Measurements from ENCODE around the gene TTYH2.

Gene TTYH2

DNA sequence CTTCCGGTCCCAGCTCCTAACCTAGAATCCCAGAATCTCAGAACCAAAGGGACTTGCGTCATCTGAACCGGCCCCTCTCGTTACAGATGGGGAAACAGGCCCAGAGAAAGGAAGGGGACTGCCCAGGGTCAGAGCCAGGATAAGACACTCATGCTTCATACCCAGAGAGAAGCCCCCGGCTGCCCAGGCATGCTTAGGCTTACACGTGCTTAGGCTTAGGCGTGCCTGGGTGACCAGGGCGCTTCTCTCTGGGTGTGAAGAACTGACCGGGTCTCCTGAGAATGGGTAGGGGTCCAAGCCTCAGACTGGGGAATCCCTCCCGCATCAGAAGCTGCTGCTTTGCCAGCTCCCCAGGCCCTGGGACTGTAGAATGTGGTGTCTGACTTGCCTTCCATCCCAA lies 30.8 kb downstream of the TTYH2 start:
- H3K36me3 ChIP-seq: no peaks in the 10 kb centered on the region
- no peak for DNase-seq
- H3K27me3 ChIP-seq: no peaks in the 10 kb centered on the region
- TF ChIP-seq CTCF (IDR thresholded peaks at IDR 0.05; ENCODE audit: low read depth, low read length): no peak
- no peak overlapping the region for H3K4me3 ChIP-seq (ENCODE audit: low read depth, low read length)
- H3K9me3 ChIP-seq: no peaks in the 10 kb centered on the region
- H3K4me1 ChIP-seq: peaks cover 4% of the 10 kb centered on the region

DNA sequence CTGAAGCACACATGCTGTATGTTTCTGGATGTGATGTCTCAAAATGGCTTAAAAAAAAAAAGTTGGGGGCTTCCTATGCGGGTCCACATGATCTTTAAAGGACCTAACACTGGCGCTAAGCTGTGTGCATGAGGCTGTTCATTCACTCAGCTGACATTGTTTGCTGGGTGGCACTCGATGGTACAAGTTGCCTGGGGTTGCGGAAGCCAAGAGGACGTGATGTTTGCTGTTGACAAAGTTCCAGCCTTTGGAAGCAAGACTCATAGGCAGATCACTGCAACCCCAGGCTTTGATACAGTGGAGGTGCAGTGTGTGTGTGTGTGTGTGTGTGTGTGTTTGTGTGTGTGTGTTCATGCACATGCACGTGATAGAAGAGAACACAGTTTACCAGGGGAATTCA lies 31.2 kb downstream of the TTYH2 start:
- H3K27me3 ChIP-seq: no peaks in the 10 kb centered on the region
- H3K36me3 ChIP-seq: no peaks in the 10 kb centered on the region
- peaks cover 4% of the 10 kb centered on the region for H3K4me1 ChIP-seq
- H3K4me3 ChIP-seq (ENCODE audit: low read depth, low read length): no peak overlapping the region
- no peaks in the 10 kb centered on the region for H3K9me3 ChIP-seq
- DNase-seq: no peak
- no peak for TF ChIP-seq CTCF (IDR thresholded peaks at IDR 0.05; ENCODE audit: low read depth, low read length)

GRCh38 chr17:74245145-74245831 lies 31.9 kb downstream of the TTYH2 start:
- Histone ChIP-seq H3K27me3 (no peaks in the 10 kb centered on the region), H3K4me3 (ENCODE audit: low read depth, low read length) (no peak overlapping the region), H3K4me1 (peaks cover 4% of the 10 kb centered on the region), H3K36me3 (no peaks in the 10 kb centered on the region), H3K9me3 (no peaks in the 10 kb centered on the region)
- no peak for DNase-seq
- TF ChIP-seq CTCF (IDR thresholded peaks at IDR 0.05; ENCODE audit: low read depth, low read length): no peak

DNA sequence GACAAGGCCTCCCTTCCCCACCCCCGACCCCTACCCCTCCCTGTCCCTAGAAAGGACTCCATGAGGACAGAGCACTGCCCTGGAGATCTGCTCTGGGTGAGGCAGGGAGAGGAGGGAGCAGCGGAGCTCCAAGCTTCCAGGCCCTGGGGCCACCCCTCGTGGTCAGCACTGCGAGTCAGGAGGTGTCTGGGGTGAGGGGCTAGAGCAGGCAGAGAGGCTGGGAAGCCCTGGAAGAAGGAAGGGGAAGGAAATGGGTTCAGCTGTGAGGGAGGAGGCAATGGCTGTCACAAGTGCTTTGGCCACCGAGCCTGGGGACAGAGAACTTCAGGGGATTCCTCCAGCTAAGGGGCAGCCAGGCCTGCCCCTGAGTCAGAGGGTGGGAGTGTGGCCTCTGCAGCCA lies 32.5 kb downstream of the TTYH2 start:
- no peak for DNase-seq
- no peaks in the 10 kb centered on the region for H3K27me3 ChIP-seq
- TF ChIP-seq CTCF (IDR thresholded peaks at IDR 0.05; ENCODE audit: low read depth, low read length): no peak
- no peak overlapping the region for H3K4me3 ChIP-seq (ENCODE audit: low read depth, low read length)
- no peaks in the 10 kb centered on the region for H3K36me3 ChIP-seq
- H3K4me1 ChIP-seq: peaks cover 4% of the 10 kb centered on the region
- no peaks in the 10 kb centered on the region for H3K9me3 ChIP-seq

- no peaks in the 10 kb centered on the region for H3K27me3 ChIP-seq
- DNase-seq: no peak
- TF ChIP-seq CTCF (IDR thresholded peaks at IDR 0.05; ENCODE audit: low read depth, low read length): no peak
These were observed 36.4 kb downstream of the TTYH2 start for GRCh38 chr17:74249590-74250270.

More at GRCh38 chr17:74249590-74250270, 36.4 kb downstream of the TTYH2 start:
- 0 out of 2 replicates have a peak, but pooled peaks cover 3% of the 10 kb centered on the region for H3K36me3 ChIP-seq
- no peaks in the 10 kb centered on the region for H3K9me3 ChIP-seq
- H3K4me3 ChIP-seq (ENCODE audit: low read depth, low read length): no peak overlapping the region
- peaks cover 4% of the 10 kb centered on the region for H3K4me1 ChIP-seq
